PFSK-1 (cell line): ENCODE measurements around the gene RAB3IP.

Experiments used
- FOXP2 ChIP-seq: optimal IDR thresholded peaks from 2 replicates; pipeline ENCODE3; 2011; ENCODE audit warnings: borderline replicate concordance, control low read depth, inconsistent platforms; ENCODE audit not compliant: insufficient read depth; ENCODE audit errors: extremely low read length, extremely low read depth
- POLR2AphosphoS5 ChIP-seq: IDR thresholded peaks from 2 replicates; pipeline ENCODE4 v1.6.1; 2012; ENCODE audit warnings: low read depth, mild to moderate bottlenecking, control low read depth, low read length, moderate library complexity
- REST ChIP-seq, 2 experiments: IDR thresholded peaks; 2 replicates each; pipeline versions ENCODE4 v1.6.1 to v1.8.0; 2011 to 2012; ENCODE audit warnings: low read depth in 2 of 2, low read length in 2 of 2, control low read depth in 1 of 2, inconsistent platforms in 1 of 2, mild to moderate bottlenecking in 1 of 2, moderate library complexity in 1 of 2; ENCODE audit not compliant: insufficient read depth in 1 of 2
- SIN3A ChIP-seq: IDR thresholded peaks from 2 replicates; pipeline ENCODE4 v1.6.1; 2012; ENCODE audit warnings: mild to moderate bottlenecking, low read length, moderate library complexity, borderline replicate concordance; ENCODE audit not compliant: insufficient read depth
- TAF1 ChIP-seq: IDR thresholded peaks from 2 replicates; pipeline ENCODE4 v1.6.1; 2012; ENCODE audit warnings: low read length, control low read depth, borderline replicate concordance; ENCODE audit not compliant: insufficient read depth

- TF ChIP-seq POLR2AphosphoS5 (no peak), REST (IDR thresholded peaks at IDR 0.05; ENCODE audit: insufficient read depth in 1 of 2, low read depth in 2 of 2, low read length in 2 of 2) (no peak), FOXP2 (no peak), TAF1 (no peak), SIN3A (no peak)
Measured at GRCh38 chr12:69868695-69869094, 130.0 kb downstream of the RAB3IP start.
